ENCODE data around the gene SDSL. TPM values are rescaled to one million over a fixed set of nuclear protein-coding genes. Genes with fewer than 3 reads are reported as not detected.

Gene SDSL
- total RNA-seq, 6 experiments from 2014 or later = 25.5 to 85.7 (median 32.3) TPM

- WGBS (ENCODE audit: insufficient coverage, low coverage, low lambda C conversion rate, missing lambda C conversion rate) = no CpG with 5 or more reads among the region's 14 CpGs
- Histone ChIP-seq H3K9me3 (no peaks in the 10 kb centered on the region), H3K4me1 (no peaks in the 10 kb centered on the region), H3K36me3 (peaks cover 0 to 5% (median under 1%) of the 10 kb centered on the region in 4 donors), H3K27ac (no peak overlapping the region), H3K4me3 (no peak overlapping the region), H3K27me3 (no peaks in the 10 kb centered on the region)
- ATAC-seq = no peak
- no peak for DNase-seq
- intact Hi-C loops (cut with DNase I) = no loop called here
- TF ChIP-seq POLR2A (IDR thresholded peaks at IDR 0.05) = no peak
- TF ChIP-seq, protein P1, sequence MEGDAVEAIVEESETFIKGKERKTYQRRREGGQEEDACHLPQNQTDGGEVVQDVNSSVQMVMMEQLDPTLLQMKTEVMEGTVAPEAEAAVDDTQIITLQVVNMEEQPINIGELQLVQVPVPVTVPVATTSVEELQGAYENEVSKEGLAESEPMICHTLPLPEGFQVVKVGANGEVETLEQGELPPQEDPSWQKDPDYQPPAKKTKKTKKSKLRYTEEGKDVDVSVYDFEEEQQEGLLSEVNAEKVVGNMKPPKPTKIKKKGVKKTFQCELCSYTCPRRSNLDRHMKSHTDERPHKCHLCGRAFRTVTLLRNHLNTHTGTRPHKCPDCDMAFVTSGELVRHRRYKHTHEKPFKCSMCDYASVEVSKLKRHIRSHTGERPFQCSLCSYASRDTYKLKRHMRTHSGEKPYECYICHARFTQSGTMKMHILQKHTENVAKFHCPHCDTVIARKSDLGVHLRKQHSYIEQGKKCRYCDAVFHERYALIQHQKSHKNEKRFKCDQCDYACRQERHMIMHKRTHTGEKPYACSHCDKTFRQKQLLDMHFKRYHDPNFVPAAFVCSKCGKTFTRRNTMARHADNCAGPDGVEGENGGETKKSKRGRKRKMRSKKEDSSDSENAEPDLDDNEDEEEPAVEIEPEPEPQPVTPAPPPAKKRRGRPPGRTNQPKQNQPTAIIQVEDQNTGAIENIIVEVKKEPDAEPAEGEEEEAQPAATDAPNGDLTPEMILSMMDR (IDR thresholded peaks at IDR 0.05) = no peak
Measured at GRCh38 chr12:113388351-113388750, 33.8 kb upstream of the SDSL start.

- no peak for DNase-seq
- Histone ChIP-seq H3K27me3 (no peaks in the 10 kb centered on the region), H3K27ac (no peak overlapping the region), H3K36me3 (peaks cover 0 to 8% (median 3%) of the 10 kb centered on the region in 4 donors), H3K4me1 (no peaks in the 10 kb centered on the region), H3K9me3 (no peaks in the 10 kb centered on the region), H3K4me3 (no peak overlapping the region)
- WGBS (ENCODE audit: insufficient coverage, low coverage, low lambda C conversion rate, missing lambda C conversion rate) = 95% methylated on average over 6 of the region's 6 CpGs
- TF ChIP-seq POLR2A (IDR thresholded peaks at IDR 0.05) = no peak
- TF ChIP-seq, protein P1 (IDR thresholded peaks at IDR 0.05) = no peak
- no peak for ATAC-seq
- intact Hi-C loops (cut with DNase I) = no loop called here
Measured at GRCh38 chr12:113390064-113391043, 31.8 kb upstream of the SDSL start.

GRCh38 chr12:113391145-113391544 lies 31.0 kb upstream of the SDSL start:
- no peaks in the 10 kb centered on the region for H3K27me3 ChIP-seq
- TF ChIP-seq, protein P1 (IDR thresholded peaks at IDR 0.05) = no peak
- ATAC-seq = no peak
- no peak for DNase-seq
- H3K4me1 ChIP-seq = no peaks in the 10 kb centered on the region
- H3K4me3 ChIP-seq = no peak overlapping the region
- no peaks in the 10 kb centered on the region for H3K9me3 ChIP-seq
- WGBS (ENCODE audit: insufficient coverage, low coverage, low lambda C conversion rate, missing lambda C conversion rate) = 84% methylated on average over 3 of the region's 3 CpGs
- intact Hi-C loops (cut with DNase I) = no loop called here
- H3K36me3 ChIP-seq = peaks cover 0 to 14% (median 6%) of the 10 kb centered on the region in 4 donors
- no peak overlapping the region for H3K27ac ChIP-seq

DNA sequence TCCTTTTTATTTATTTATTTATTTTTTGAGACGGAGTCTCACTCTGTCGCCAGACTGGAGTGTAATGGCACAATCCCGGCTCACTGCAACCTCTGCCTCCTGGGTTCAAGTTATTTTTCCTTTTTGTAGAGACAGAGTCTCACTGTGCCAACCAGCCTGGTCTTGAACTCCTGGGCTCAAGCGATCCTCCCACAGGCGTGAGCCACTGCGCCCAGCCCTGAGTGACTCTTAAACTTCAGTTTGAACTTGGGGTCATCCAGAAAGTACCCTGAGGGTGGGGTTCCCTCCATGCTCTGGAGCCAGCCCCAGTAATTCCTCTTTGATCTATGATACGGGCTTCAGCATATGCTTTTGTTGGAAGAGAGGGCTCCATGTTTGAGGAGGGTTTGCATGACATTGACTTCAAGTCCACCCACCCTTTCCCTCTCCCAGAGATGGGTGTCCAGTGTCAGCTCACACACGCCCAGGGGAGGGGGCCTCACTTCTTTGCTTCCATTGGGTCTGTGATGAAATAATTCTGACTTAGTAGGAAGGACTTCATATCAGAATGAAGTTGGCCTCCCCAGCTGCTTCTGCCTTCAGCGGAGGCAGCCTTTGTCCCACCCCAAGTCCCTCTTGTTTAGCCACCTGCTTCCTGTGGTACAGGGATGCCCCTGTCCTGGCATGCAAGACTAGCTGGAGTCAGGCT lies 30.4 kb upstream of the SDSL start:
- TF ChIP-seq POLR2A (IDR thresholded peaks at IDR 0.05) = no peak
- TF ChIP-seq, protein P1 (IDR thresholded peaks at IDR 0.05) = no peak
- Histone ChIP-seq H3K36me3 (peaks cover 0 to 18% (median 7%) of the 10 kb centered on the region in 4 donors), H3K4me3 (no peak overlapping the region), H3K9me3 (no peaks in the 10 kb centered on the region), H3K4me1 (no peaks in the 10 kb centered on the region), H3K27me3 (no peaks in the 10 kb centered on the region), H3K27ac (no peak overlapping the region)
- intact Hi-C loops (cut with DNase I) = no loop called here
- ATAC-seq = peak in 2 of 4 donors; percentile 1 to 22
- DNase-seq = peak in 1 of 3 donors; percentile 61
- 65% methylated on average over 7 of the region's 9 CpGs for WGBS (ENCODE audit: insufficient coverage, low coverage, low lambda C conversion rate, missing lambda C conversion rate)
